ENCODE data around the gene MRGPRD.

Gene MRGPRD

GRCh38 chr11:69005183-69005630 is 24.4 kb upstream of the MRGPRD start:
- Histone ChIP-seq H3K4me2 (ENCODE audit: insufficient read depth, low read length) (no peak overlapping the region), H3K36me3 (ENCODE audit: insufficient read depth, low read length) (no peaks in the 10 kb centered on the region)

GRCh38 chr11:69004411-69005182 is 23.8 kb upstream of the MRGPRD start:
- TF ChIP-seq EZH2 (IDR thresholded peaks at IDR 0.05; ENCODE audit: borderline replicate concordance, low read depth, low read length, severe bottlenecking) (no peak), CTCF (IDR thresholded peaks at IDR 0.05; ENCODE audit: borderline replicate concordance, extremely low read depth, low read length, poor library complexity, severe bottlenecking) (no peak)
- H2AFZ ChIP-seq (ENCODE audit: low read depth, low read length), result no peak overlapping the region
- H3K4me3 ChIP-seq (ENCODE audit: low read depth in 1 of 2, low read length in 2 of 2), result no peak overlapping the region
- H3K4me2 ChIP-seq (ENCODE audit: insufficient read depth, low read length), result no peak overlapping the region
- H3K79me2 ChIP-seq (ENCODE audit: insufficient read depth, low read length), result no peaks in the 10 kb centered on the region
- H3K9me3 ChIP-seq (ENCODE audit: insufficient read depth, low read length, severe bottlenecking), result no peaks in the 10 kb centered on the region
- no peak overlapping the region for H3K9ac ChIP-seq (ENCODE audit: low read depth, low read length)
- H3K27me3 ChIP-seq (ENCODE audit: insufficient read depth, low read length, poor library complexity), result peaks cover 7% of the 10 kb centered on the region
- no peaks in the 10 kb centered on the region for H3K36me3 ChIP-seq (ENCODE audit: insufficient read depth, low read length)
- DNase-seq (no peak), ATAC-seq (ENCODE audit: insufficient read depth, low read depth) (no peak)
- no peak overlapping the region for H3K27ac ChIP-seq (ENCODE audit: low read length)
- no peaks in the 10 kb centered on the region for H3K4me1 ChIP-seq (ENCODE audit: insufficient read depth, low read length)
- H4K20me1 ChIP-seq (ENCODE audit: insufficient read depth, low read length), result 0 out of 2 replicates have a peak, but pooled peaks cover 6% of the 10 kb centered on the region

More at GRCh38 chr11:69005183-69005630, 24.4 kb upstream of the MRGPRD start:
- ATAC-seq (ENCODE audit: insufficient read depth, low read depth) (no peak), DNase-seq (no peak)
- Histone ChIP-seq H3K9ac (ENCODE audit: low read depth, low read length) (no peak overlapping the region), H3K27me3 (ENCODE audit: insufficient read depth, low read length, poor library complexity) (peaks cover 9% of the 10 kb centered on the region), H4K20me1 (ENCODE audit: insufficient read depth, low read length) (0 out of 2 replicates have a peak, but pooled peaks cover 6% of the 10 kb centered on the region), H3K4me1 (ENCODE audit: insufficient read depth, low read length) (no peaks in the 10 kb centered on the region), H2AFZ (ENCODE audit: low read depth, low read length) (no peak overlapping the region), H3K27ac (ENCODE audit: low read length) (no peak overlapping the region), H3K4me3 (ENCODE audit: low read depth in 1 of 2, low read length in 2 of 2) (no peak overlapping the region), H3K79me2 (ENCODE audit: insufficient read depth, low read length) (no peaks in the 10 kb centered on the region), H3K9me3 (ENCODE audit: insufficient read depth, low read length, severe bottlenecking) (no peaks in the 10 kb centered on the region)
- TF ChIP-seq CTCF (IDR thresholded peaks at IDR 0.05; ENCODE audit: borderline replicate concordance, extremely low read depth, low read length, poor library complexity, severe bottlenecking) (no peak), EZH2 (IDR thresholded peaks at IDR 0.05; ENCODE audit: borderline replicate concordance, low read depth, low read length, severe bottlenecking) (no peak)

GRCh38 chr11:69003866-69004367 is 23.1 kb upstream of the MRGPRD start:
- Histone ChIP-seq H3K36me3 (ENCODE audit: insufficient read depth, low read length) (no peaks in the 10 kb centered on the region), H3K27me3 (ENCODE audit: insufficient read depth, low read length, poor library complexity) (peaks cover 7% of the 10 kb centered on the region), H3K4me1 (ENCODE audit: insufficient read depth, low read length) (no peaks in the 10 kb centered on the region), H2AFZ (ENCODE audit: low read depth, low read length) (no peak overlapping the region), H3K27ac (ENCODE audit: low read length) (no peak overlapping the region), H3K79me2 (ENCODE audit: insufficient read depth, low read length) (no peaks in the 10 kb centered on the region), H3K4me2 (ENCODE audit: insufficient read depth, low read length) (no peak overlapping the region), H3K9ac (ENCODE audit: low read depth, low read length) (no peak overlapping the region), H3K4me3 (ENCODE audit: low read depth in 1 of 2, low read length in 2 of 2) (no peak overlapping the region), H4K20me1 (ENCODE audit: insufficient read depth, low read length) (0 out of 2 replicates have a peak, but pooled peaks cover 6% of the 10 kb centered on the region), H3K9me3 (ENCODE audit: insufficient read depth, low read length, severe bottlenecking) (no peaks in the 10 kb centered on the region)
- ATAC-seq (ENCODE audit: insufficient read depth, low read depth), result no peak
- TF ChIP-seq CTCF (IDR thresholded peaks at IDR 0.05; ENCODE audit: borderline replicate concordance, extremely low read depth, low read length, poor library complexity, severe bottlenecking), result no peak
- TF ChIP-seq EZH2 (IDR thresholded peaks at IDR 0.05; ENCODE audit: borderline replicate concordance, low read depth, low read length, severe bottlenecking), result no peak
- DNase-seq, result no peak
